ENCODE measurements around the gene COL5A1. TPM values are rescaled to one million over a fixed set of nuclear protein-coding genes. Genes with fewer than 3 reads are reported as not detected.

COL5A1 gene
- total RNA-seq, 1 donor from 2014 or later: 2.9 TPM

- DNase-seq (ENCODE audit: low spot score in 2 of 2) (peak in 1 of 2 donors; percentile 42), FAIRE-seq (no peak)
These were observed 94.0 kb downstream of the COL5A1 start for GRCh38 chr9:134735441-134736175.

- FAIRE-seq: no peak
- no peak for DNase-seq (ENCODE audit: low spot score in 2 of 2)
These were observed 95.3 kb downstream of the COL5A1 start for GRCh38 chr9:134736791-134737497.

DNA sequence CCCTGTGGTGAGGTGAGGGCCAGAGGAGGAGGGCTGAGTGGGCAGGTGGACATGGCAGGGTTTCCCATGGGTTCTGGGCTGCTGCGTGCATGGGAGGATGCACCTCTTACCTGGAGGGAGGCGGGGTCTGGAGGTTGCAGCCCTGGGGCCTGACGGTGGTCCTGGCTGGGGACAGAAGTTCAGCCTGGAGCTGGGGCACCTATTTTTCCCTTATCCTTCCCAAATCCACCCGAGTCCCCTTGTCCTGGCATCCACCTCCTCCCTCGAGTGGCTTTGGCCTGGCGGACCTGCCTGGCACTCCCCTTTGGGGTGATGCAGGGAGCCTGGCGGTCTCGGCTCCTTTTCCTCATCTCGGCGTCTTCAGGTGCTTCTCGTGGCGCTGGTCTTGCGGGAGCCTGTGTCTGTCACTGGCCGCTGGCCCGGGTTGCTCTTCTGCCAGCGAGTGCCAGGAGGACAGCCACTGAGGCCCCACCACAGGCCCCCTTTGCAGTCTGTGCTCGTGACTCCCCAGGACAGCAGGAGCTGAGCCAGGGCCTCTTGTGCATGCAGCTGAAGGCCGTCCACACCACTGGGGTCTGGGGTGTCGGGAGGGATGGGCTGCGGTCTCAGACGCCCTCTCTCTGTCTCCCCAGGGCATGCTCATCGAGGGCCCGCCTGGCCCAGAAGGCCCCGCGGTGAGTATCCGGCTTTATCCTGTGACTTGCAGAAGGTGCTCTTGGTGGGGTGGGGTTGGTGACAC is 96.4 kb downstream of the COL5A1 start:
- no peak for FAIRE-seq

DNA sequence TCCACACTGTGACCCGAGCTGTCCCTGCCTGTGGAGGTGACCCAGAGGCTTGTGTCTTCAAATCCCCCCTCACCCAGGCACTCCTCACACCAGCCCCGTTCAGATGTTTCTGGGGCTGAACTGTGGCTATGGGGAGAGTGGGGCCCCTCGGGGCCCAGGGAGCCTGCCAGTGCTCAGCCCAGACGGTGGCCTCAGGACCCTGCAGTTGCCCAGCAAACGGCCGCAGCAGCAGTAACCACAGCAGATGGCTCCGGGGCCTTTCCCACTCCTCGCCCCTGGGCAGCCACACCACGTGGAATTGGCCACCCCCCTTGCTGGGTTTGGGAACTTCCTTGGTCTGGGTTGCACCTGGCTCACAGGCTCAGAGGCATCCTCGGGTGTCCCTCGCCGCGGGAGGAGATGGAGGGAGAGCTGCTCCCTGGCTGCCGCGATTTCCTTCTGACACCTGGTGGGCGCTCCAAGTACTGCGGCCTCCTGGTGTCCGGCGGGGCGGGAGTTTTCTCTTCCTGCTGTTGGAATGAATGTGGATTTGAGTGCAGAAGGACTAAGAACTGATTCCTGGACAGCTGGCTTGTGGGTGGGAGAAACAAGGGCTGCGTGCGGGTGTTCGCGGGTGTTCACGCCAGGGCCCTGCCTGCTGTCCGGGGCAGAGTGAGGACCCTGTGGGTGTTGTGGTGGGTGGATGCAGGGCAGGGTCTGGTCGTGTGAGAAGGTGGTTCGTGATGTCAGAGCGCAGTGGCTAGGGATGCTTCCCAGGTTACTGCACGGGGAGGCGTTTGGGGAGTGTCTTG is 97.5 kb downstream of the COL5A1 start:
- no peak for FAIRE-seq
- peak; percentile 79 to 95 for DNase-seq (ENCODE audit: low spot score in 2 of 2)

More for the DNA sequence above, 96.4 kb downstream of the COL5A1 start:
- DNase-seq (ENCODE audit: low spot score in 2 of 2): no peak

GRCh38 chr9:134739660-134739968 is 98.0 kb downstream of the COL5A1 start:
- no peak for FAIRE-seq

DNA sequence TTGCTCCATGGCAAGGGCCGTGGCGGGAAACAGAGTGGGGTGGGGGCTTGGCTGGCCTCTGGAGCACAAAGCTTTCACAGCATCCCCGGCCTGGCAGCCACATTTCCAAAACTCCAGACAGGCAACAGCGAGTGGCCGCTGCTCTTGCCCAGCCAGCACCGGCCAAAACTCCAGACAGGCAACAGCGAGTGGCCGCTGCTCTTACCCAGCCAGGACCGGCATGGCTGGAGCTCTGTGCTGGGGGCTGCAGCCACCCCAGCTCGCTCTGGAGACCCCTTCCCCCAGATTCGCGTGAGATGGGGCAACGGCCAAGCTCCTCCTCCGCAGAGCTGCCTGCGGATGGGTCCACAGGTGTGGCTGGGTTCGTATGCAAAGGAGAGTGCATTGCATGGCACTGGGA is 98.5 kb downstream of the COL5A1 start:
- FAIRE-seq (no peak), DNase-seq (ENCODE audit: low spot score in 2 of 2) (no peak)

More at GRCh38 chr9:134739660-134739968, 98.0 kb downstream of the COL5A1 start:
- DNase-seq (ENCODE audit: low spot score in 2 of 2): no peak

GRCh38 chr9:134741846-134742245 is 100.2 kb downstream of the COL5A1 start:
- DNase-seq (ENCODE audit: low spot score in 2 of 2): no peak
- no peak for FAIRE-seq

DNA sequence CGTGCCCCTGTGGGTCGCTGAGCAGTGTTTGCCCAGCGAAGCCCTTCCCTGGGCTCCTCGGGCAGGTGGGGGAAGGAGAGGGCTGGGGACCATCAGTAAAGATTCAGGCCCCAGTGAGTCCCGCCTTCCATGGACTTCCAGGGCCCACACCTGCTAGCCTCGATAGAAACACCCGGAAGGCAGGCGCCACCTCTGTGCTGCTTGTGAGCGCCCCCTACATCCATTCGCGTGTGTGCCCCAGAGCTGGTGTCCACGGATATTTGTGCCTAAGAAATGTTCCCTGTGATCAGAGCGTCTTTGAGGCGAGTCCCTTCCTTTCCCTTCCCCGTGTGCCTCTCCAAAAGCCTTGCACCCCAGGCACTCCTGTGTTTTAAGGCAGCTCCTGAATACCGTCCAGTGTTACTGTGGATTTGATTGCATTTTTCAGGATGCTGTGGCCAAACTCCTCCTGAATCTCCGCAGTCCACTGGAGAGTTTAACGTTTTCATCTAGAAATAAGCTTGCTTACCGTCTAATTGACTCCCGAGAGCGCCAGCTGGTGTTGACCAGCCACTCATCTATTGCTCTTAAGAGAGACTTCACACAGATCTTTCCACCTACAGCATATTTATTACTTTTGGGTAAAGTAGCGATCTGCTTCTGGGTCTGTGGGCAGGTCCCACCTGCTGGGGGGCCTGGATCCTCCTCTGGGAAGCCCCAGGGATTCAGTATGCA is 101.4 kb downstream of the COL5A1 start:
- DNase-seq (ENCODE audit: low spot score in 2 of 2) (no peak), FAIRE-seq (no peak)

GRCh38 chr9:134743853-134744252 is 102.2 kb downstream of the COL5A1 start:
- FAIRE-seq (no peak), DNase-seq (ENCODE audit: low spot score in 2 of 2) (no peak)

GRCh38 chr9:134744385-134745295 is 103.0 kb downstream of the COL5A1 start:
- FAIRE-seq (no peak), DNase-seq (ENCODE audit: low spot score in 2 of 2) (no peak)

DNA sequence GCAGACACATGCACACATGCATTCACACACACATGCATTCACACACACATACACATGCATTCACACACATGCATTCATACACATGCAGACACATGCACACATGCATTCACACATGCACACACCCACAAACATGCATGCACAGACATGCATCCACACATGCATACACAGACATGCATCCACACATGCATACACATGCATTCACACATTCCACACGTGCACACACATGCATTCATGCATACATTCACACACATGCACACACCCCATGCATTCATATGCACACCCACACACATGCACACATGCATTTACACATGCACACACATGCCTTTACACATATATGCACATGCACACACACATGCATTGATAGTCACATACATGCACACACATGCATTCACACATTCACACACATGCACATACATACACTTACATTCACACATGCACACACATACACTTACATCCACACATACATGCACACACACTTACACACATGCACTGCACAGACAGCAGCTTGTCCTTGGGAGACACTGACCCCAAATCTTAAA is 106.4 kb downstream of the COL5A1 start:
- no peak for FAIRE-seq
- no peak for DNase-seq (ENCODE audit: low spot score in 2 of 2)

DNA sequence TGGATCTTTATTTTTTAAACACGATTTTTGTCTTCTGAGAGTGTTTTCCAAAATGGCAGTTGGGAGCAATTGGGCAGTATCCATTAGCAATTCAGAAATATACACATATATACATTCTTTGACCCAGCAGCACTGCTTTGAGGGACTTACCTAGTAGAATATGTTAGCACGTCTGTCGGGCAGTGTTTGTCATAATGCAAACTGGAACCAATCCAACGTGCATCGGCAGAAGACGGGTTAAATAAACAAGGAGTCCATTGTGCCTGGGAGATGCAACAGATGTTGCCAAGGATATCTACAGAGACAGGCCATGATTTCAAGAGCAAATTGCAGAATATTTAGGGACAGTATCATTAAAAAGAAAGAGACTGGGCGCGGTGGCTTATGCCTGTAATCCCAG is 107.0 kb downstream of the COL5A1 start:
- FAIRE-seq (no peak), DNase-seq (ENCODE audit: low spot score in 2 of 2) (no peak)

GRCh38 chr9:134750450-134751155 is 109.0 kb downstream of the COL5A1 start:
- DNase-seq (ENCODE audit: low spot score in 2 of 2) (no peak), FAIRE-seq (no peak)

- DNase-seq (ENCODE audit: low spot score in 2 of 2) (no peak), FAIRE-seq (no peak)
These were observed 110.0 kb downstream of the COL5A1 start for GRCh38 chr9:134751622-134752021.

- no peak for DNase-seq (ENCODE audit: low spot score in 2 of 2)
- FAIRE-seq: no peak
These were observed 111.0 kb downstream of the COL5A1 start for GRCh38 chr9:134752471-134753168.

- FAIRE-seq (no peak), DNase-seq (ENCODE audit: low spot score in 2 of 2) (no peak)
These were observed 111.6 kb downstream of the COL5A1 start for GRCh38 chr9:134753191-134753590.

- DNase-seq (ENCODE audit: low spot score in 2 of 2): no peak
- FAIRE-seq: no peak
These were observed 113.8 kb downstream of the COL5A1 start for GRCh38 chr9:134755221-134755907.

Data from frontal cortex (tissue), 4 donors.